ENCODE measurements around the gene NELL1.

Gene NELL1

DNA sequence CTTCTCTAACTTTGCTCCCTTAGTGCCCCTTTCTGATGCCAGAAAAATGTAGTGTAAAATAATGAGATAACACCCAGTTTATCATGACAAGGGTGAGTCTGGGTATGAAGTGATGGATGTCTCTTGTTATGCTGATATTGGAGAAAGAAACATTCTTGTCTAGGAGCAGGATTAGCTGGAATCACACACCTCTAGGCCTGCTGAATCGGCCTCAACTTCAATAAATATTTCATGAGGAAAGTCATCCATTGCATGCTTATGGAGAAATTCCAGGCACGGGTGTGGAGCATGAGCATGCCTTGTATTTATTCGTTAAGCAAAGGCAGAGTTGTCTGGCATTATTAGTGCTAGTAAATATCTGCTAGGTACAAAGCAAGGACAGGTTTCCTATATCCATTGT lies 113.4 kb downstream of the NELL1 start:
- FAIRE-seq (no peak), DNase-seq (ENCODE audit: insufficient read length, low spot score) (no peak)
- TF ChIP-seq, protein P1, sequence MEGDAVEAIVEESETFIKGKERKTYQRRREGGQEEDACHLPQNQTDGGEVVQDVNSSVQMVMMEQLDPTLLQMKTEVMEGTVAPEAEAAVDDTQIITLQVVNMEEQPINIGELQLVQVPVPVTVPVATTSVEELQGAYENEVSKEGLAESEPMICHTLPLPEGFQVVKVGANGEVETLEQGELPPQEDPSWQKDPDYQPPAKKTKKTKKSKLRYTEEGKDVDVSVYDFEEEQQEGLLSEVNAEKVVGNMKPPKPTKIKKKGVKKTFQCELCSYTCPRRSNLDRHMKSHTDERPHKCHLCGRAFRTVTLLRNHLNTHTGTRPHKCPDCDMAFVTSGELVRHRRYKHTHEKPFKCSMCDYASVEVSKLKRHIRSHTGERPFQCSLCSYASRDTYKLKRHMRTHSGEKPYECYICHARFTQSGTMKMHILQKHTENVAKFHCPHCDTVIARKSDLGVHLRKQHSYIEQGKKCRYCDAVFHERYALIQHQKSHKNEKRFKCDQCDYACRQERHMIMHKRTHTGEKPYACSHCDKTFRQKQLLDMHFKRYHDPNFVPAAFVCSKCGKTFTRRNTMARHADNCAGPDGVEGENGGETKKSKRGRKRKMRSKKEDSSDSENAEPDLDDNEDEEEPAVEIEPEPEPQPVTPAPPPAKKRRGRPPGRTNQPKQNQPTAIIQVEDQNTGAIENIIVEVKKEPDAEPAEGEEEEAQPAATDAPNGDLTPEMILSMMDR (IDR thresholded peaks at IDR 0.05; ENCODE audit: insufficient read depth, missing control alignments) = no peak

GRCh38 chr11:20783220-20783619 lies 113.8 kb downstream of the NELL1 start:
- TF ChIP-seq, protein P1 (IDR thresholded peaks at IDR 0.05; ENCODE audit: insufficient read depth, missing control alignments) = no peak
- FAIRE-seq = no peak
- DNase-seq (ENCODE audit: insufficient read length, low spot score) = no peak

DNA sequence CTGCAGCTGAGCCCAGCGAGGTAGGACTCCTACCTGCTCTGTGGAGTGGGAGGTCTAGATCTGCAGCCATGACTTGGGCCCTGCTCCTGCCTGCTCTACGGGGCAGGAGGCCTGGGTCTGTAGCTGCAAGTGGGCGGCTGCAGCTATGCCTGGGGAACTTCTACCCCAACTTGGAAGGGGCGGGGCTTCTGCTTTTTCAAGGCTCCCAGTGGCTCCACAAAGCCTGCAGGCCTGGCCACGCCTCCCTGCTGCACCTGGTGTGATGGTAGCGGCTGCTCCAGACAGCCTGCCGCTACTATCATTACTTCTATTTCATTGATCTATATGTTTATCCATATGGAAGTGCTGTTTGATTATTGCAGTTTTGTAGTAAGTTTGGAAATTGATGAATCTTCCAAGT lies 121.2 kb downstream of the NELL1 start:
- FAIRE-seq (no peak), DNase-seq (ENCODE audit: insufficient read length, low spot score) (no peak)
- TF ChIP-seq, protein P1 (IDR thresholded peaks at IDR 0.05; ENCODE audit: insufficient read depth, missing control alignments) = no peak

DNA sequence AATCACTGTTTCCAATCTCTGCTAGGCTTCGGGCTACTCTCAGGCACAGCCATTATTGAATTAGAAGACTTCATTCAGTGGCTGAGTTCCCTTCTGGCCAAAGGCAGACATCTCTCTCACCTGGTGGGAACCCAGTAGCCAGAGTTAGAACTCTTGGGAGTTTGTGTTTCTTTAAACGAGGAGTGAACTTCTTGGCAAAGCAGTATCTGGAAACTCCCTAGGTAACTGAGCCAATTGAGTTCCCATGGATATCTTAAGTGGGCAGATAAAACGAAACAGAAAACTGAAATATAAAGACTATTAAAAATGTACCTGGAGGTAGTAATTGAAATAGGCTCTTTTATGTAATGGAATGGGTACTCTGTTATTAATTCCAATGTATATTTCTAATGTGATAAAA lies 125.6 kb downstream of the NELL1 start:
- DNase-seq (ENCODE audit: insufficient read length, low spot score) (no peak), FAIRE-seq (no peak)

GRCh38 chr11:20808328-20808727 lies 138.9 kb downstream of the NELL1 start:
- FAIRE-seq (no peak), DNase-seq (ENCODE audit: insufficient read length, low spot score) (no peak)
- TF ChIP-seq, protein P1 (IDR thresholded peaks at IDR 0.05; ENCODE audit: insufficient read depth, missing control alignments) = no peak

More for the DNA sequence above, 125.6 kb downstream of the NELL1 start:
- TF ChIP-seq, protein P1 (IDR thresholded peaks at IDR 0.05; ENCODE audit: insufficient read depth, missing control alignments) = no peak

GRCh38 chr11:20821046-20821445 lies 151.7 kb downstream of the NELL1 start:
- TF ChIP-seq, protein P1 (IDR thresholded peaks at IDR 0.05; ENCODE audit: insufficient read depth, missing control alignments) = no peak
- DNase-seq (ENCODE audit: insufficient read length, low spot score) (no peak), FAIRE-seq (no peak)

DNA sequence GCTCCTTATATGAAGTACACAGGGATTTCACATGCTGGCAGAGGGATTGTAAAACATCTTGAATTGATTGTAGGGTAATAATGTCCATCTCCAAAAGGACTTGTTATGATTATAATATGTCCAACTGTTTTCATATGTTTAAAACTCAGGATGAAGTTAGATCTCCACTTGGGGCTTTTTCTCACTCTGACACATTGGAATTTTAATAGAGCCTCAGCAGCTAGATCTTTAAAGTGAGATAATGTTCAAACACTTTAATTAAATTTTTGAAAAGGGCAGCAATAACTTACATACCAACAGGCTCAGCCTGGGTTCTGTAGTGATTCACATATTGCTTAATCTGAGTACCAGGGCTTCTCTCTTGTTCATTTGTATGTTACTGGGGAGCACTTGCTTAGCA lies 152.1 kb downstream of the NELL1 start:
- no peak for FAIRE-seq
- DNase-seq (ENCODE audit: insufficient read length, low spot score) = no peak
- TF ChIP-seq, protein P1 (IDR thresholded peaks at IDR 0.05; ENCODE audit: insufficient read depth, missing control alignments) = no peak

Data from D721Med (cell line).